Loucy (cell line): ENCODE results near the gene C1QTNF12.

ENCODE experiments used
- H2AFZ ChIP-seq: fragments of 200-600 bp; sonication (generic); 2 replicates; pipeline ENCODE4 v1.6.0; 2016; ENCODE audit warnings: antibody characterized with exemption, mild to moderate bottlenecking, low read length, moderate library complexity
- H3F3A ChIP-seq: fragments of 200-600 bp; 2 replicates; pipeline ENCODE4 v1.6.0; 2016; ENCODE audit warnings: antibody characterized with exemption, low read depth, mild to moderate bottlenecking
- H3K27me3 ChIP-seq: fragments of 200-600 bp; sonication (generic); 2 replicates; pipeline ENCODE4 v1.6.1; 2014; ENCODE audit warnings: low read length, mild to moderate bottlenecking; ENCODE audit not compliant: insufficient read depth, poor library complexity, severe bottlenecking
- H3K36me3 ChIP-seq: fragments of 200-600 bp; sonication (generic); 2 replicates; pipeline ENCODE4 v1.6.1; 2016; ENCODE audit warnings: low read length; ENCODE audit not compliant: insufficient read depth
- H3K4me1 ChIP-seq: fragments of 200-600 bp; sonication (generic); 2 replicates; pipeline ENCODE4 v1.5.1; 2014; ENCODE audit warnings: low read length, mild to moderate bottlenecking; ENCODE audit not compliant: insufficient read depth, poor library complexity, severe bottlenecking
- H3K4me2 ChIP-seq: fragments of 200-600 bp; sonication (generic); 2 replicates; pipeline ENCODE4 v1.6.0; 2014; ENCODE audit warnings: antibody characterized with exemption, low read length, low read depth, mild to moderate bottlenecking; ENCODE audit not compliant: poor library complexity, severe bottlenecking
- H3K4me3 ChIP-seq: fragments of 200-600 bp; sonication (generic); 2 replicates; pipeline ENCODE4 v1.5.1; 2014; ENCODE audit warnings: low read length, mild to moderate bottlenecking, mixed read lengths; ENCODE audit not compliant: poor library complexity, severe bottlenecking
- H3K79me2 ChIP-seq: fragments of 200-600 bp; sonication (generic); 2 replicates; pipeline ENCODE4 v1.6.1; 2014; ENCODE audit warnings: low read length; ENCODE audit not compliant: insufficient read depth
- H3K9ac ChIP-seq: fragments of 200-600 bp; sonication (generic); 2 replicates; pipeline ENCODE4 v1.6.0; 2014; ENCODE audit warnings: mild to moderate bottlenecking, low read depth, low read length, moderate library complexity; ENCODE audit not compliant: poor library complexity, severe bottlenecking
- H3K9me2 ChIP-seq: fragments of 200-600 bp; sonication (generic); replicated peaks from 2 replicates; pipeline ENCODE4 v1.6.1; 2016; ENCODE audit warnings: low read depth, low read length, mixed read lengths
- H3K9me3 ChIP-seq: fragments of 200-600 bp; sonication (generic); 2 replicates; pipeline ENCODE4 v1.6.1; 2014; ENCODE audit warnings: mild to moderate bottlenecking, antibody characterized with exemption, low read length, low read depth; ENCODE audit not compliant: insufficient read depth
- H4K20me1 ChIP-seq: fragments of 200-600 bp; sonication (generic); 2 replicates; pipeline ENCODE4 v1.6.0; 2014; ENCODE audit warnings: antibody characterized with exemption, low read length, mild to moderate bottlenecking; ENCODE audit not compliant: insufficient read depth, poor library complexity, severe bottlenecking
- CTCF ChIP-seq: fragments of 200-600 bp; sonication (generic); conservative IDR thresholded peaks from 2 replicates; pipeline ENCODE4 v1.5.1; 2014; ENCODE audit warnings: mild to moderate bottlenecking, antibody characterized with exemption, low read length
- EZH2phosphoT487 ChIP-seq: fragments of 200-600 bp; IDR thresholded peaks from 2 replicates; pipeline ENCODE4 v1.6.1; 2018; ENCODE audit warnings: antibody characterized with exemption, mild to moderate bottlenecking, moderate library complexity, borderline replicate concordance

The C1QTNF12 gene

GRCh38 chr1:1228596-1229321 is 17.8 kb downstream of the C1QTNF12 start:
- TF ChIP-seq EZH2phosphoT487 (no peak), CTCF (no peak)
- Histone ChIP-seq H3K4me1 (peaks cover 29% of the 10 kb centered on the region), H3K9ac (peak overlapping the region; percentile 99), H3K9me3 (no peaks in the 10 kb centered on the region), H3F3A (no peaks in the 10 kb centered on the region), H3K9me2 (no peaks in the 10 kb centered on the region), H2AFZ (no peak overlapping the region), H3K79me2 (peaks cover 86% of the 10 kb centered on the region), H3K36me3 (peaks cover 13% of the 10 kb centered on the region; the same call in 1 of the 2 replicates), H3K27me3 (no peaks in the 10 kb centered on the region), H3K4me3 (peak overlapping the region; percentile 97), H4K20me1 (peaks cover 32% of the 10 kb centered on the region), H3K4me2 (peak overlapping the region; percentile 78)

GRCh38 chr1:1228187-1228586 is 18.3 kb downstream of the C1QTNF12 start:
- Histone ChIP-seq H3K9ac (no peak overlapping the region), H3K79me2 (peaks cover 81% of the 10 kb centered on the region), H3K9me3 (no peaks in the 10 kb centered on the region), H4K20me1 (peaks cover 32% of the 10 kb centered on the region), H3F3A (no peaks in the 10 kb centered on the region), H3K4me3 (peak overlapping the region; percentile 20), H3K27me3 (no peaks in the 10 kb centered on the region), H3K9me2 (no peaks in the 10 kb centered on the region), H3K4me1 (peaks cover 23% of the 10 kb centered on the region), H3K36me3 (peaks cover 16% of the 10 kb centered on the region; the same call in 1 of the 2 replicates), H3K4me2 (peak overlapping the region; percentile 78), H2AFZ (no peak overlapping the region)
- TF ChIP-seq CTCF (no peak), EZH2phosphoT487 (no peak)

GRCh38 chr1:1227386-1227785 is 19.1 kb downstream of the C1QTNF12 start:
- TF ChIP-seq EZH2phosphoT487 (no peak), CTCF (no peak)
- peaks cover 18% of the 10 kb centered on the region for H3K4me1 ChIP-seq
- peaks cover 73% of the 10 kb centered on the region for H3K79me2 ChIP-seq
- H3K4me3 ChIP-seq: no peak overlapping the region
- no peak overlapping the region for H3K4me2 ChIP-seq
- H3K9me3 ChIP-seq: no peaks in the 10 kb centered on the region
- peaks cover 24% of the 10 kb centered on the region; the same call in 1 of the 2 replicates for H3K36me3 ChIP-seq
- no peaks in the 10 kb centered on the region for H3K27me3 ChIP-seq
- H3F3A ChIP-seq: no peaks in the 10 kb centered on the region
- no peak overlapping the region for H2AFZ ChIP-seq
- H3K9me2 ChIP-seq: no peaks in the 10 kb centered on the region
- peaks cover 32% of the 10 kb centered on the region for H4K20me1 ChIP-seq
- no peak overlapping the region for H3K9ac ChIP-seq
